ENCODE measurements around the gene EXPH5. TPM values are rescaled to one million over a fixed set of nuclear protein-coding genes. Genes with fewer than 3 reads are reported as not detected.
A peak's percentile ranks its signal among the peaks of the same experiment; 100 is the strongest.

EXPH5 gene
- total and polyA plus RNA-seq, 2 of the 8 experiments (the other 6 are each of a cell fraction or from before 2014, with no cell fraction given), result 1.1 to 11.5 TPM

DNA sequence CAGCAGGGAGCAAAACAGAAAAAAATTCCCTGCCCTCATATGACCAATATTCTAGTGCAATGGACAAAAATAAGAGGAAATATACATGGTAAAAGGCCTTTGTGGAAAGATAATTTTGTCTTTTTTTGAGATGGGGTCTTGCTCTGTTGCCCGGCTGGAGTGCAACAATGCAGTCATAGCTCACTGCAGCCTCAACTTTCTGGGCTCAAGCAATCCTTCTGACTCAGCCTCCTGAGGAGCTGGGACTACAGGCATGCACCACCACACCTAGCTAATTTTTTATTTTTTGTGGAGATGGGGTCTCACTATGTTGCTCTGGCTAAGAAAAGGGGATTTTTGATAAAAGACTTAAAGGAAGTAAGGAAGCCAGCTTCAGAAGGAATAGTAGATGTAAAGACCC lies 45.6 kb upstream of the EXPH5 start:
- H4K91ac ChIP-seq (replicated peaks; ENCODE audit: insufficient read length, low read length), result no peak overlapping the region
- no peak overlapping the region for H2BK5ac ChIP-seq (ENCODE audit: low read depth, low read length)
- H3K4me1 ChIP-seq (replicated peaks in 1 of 4; ENCODE audit: control insufficient read depth in 3 of 4, insufficient read depth in 4 of 4, low read length in 3 of 4), result no peaks in the 10 kb centered on the region
- no peak overlapping the region for H3K4me2 ChIP-seq (ENCODE audit: insufficient read depth in 1 of 2, low read depth in 2 of 2, low read length in 2 of 2)
- H3K18ac ChIP-seq (ENCODE audit: extremely low read depth, low read length), result no peak overlapping the region
- no peak overlapping the region for H3K14ac ChIP-seq (ENCODE audit: insufficient read length)
- H3K27me3 ChIP-seq (replicated peaks in 1 of 4; ENCODE audit: control insufficient read depth in 3 of 4, extremely low read depth in 1 of 4, insufficient read depth in 3 of 4, low read length in 3 of 4), result no peaks in the 10 kb centered on the region
- DNase-seq (ENCODE audit: low read depth in 1 of 2, low spot score in 2 of 2), result no peak
- WGBS, 2 experiments (ENCODE audit: extremely low coverage in 1 of 2, insufficient coverage in 1 of 2, insufficient read length in 1 of 2, insufficient replicate concordance in 2 of 2, low coverage in 1 of 2, low lambda C conversion rate in 2 of 2, missing lambda C conversion rate in 1 of 2), result 100% methylated on average over 1 of the region's 1 CpG; no CpG with 5 or more reads in 1 of the 2 experiments
- H4K5ac ChIP-seq (ENCODE audit: insufficient read length, low read depth, low read length), result no peak overlapping the region
- no peaks in the 10 kb centered on the region for H3K23me2 ChIP-seq (ENCODE audit: low read depth, low read length)
- H3K56ac ChIP-seq (replicated peaks; ENCODE audit: insufficient read length, low read depth, low read length), result no peak overlapping the region
- ChIA-PET POLR2A (ENCODE audit: partially characterized antibody) (no interaction called here), CTCF (ENCODE audit: partially characterized antibody) (interaction anchor here (1.4 kb wide), 1 partner anchor 35 kb away, joined by 3 read pairs; no protein-coding TSS in a partner anchor)
- no peak overlapping the region for H2AFZ ChIP-seq (ENCODE audit: low read length)
- peaks cover 0 to 4% (median 0%) of the 10 kb centered on the region in 4 experiments; a peak in 1 of 8 replicates for H3K36me3 ChIP-seq (ENCODE audit: control insufficient read depth in 2 of 4, insufficient read depth in 4 of 4, low read length in 3 of 4)
- no peak overlapping the region for H3K23ac ChIP-seq (ENCODE audit: insufficient read length)
- H3K4ac ChIP-seq (replicated peaks; ENCODE audit: insufficient read length, low read depth, low read length), result no peak overlapping the region
- TF ChIP-seq RNF2 (IDR thresholded peaks at IDR 0.05; ENCODE audit: borderline replicate concordance, low read depth, low read length, missing control alignments, poor library complexity, severe bottlenecking), result no peak
- peak; percentile 40; the same call in 1 of the 2 replicates for TF ChIP-seq KDM1A (IDR thresholded peaks at IDR 0.05; ENCODE audit: borderline replicate concordance, low read length)
- peaks cover 3 to 6% of the 10 kb centered on the region in 2 experiments; a peak in 2 of 4 replicates for H3K9me3 ChIP-seq (ENCODE audit: insufficient read depth in 2 of 2, low read depth in 1 of 2, low read length in 1 of 2)
- H3K27ac ChIP-seq (ENCODE audit: low read depth, low read length), result no peak overlapping the region
- H2BK12ac ChIP-seq (ENCODE audit: low read depth, low read length), result no peak overlapping the region
- no peaks in the 10 kb centered on the region for H3K79me2 ChIP-seq (ENCODE audit: control insufficient read depth in 1 of 2, insufficient read depth in 2 of 2, low read length in 2 of 2)
- no peaks in the 10 kb centered on the region for H4K20me1 ChIP-seq (replicated peaks in 1 of 2; ENCODE audit: control insufficient read depth in 1 of 2, insufficient read depth in 2 of 2, low read length in 2 of 2)
- no peak overlapping the region for H3K9ac ChIP-seq (replicated peaks in 1 of 4; ENCODE audit: extremely low read depth in 1 of 4, low read depth in 3 of 4, low read length in 3 of 4)
- no peak overlapping the region for H4K8ac ChIP-seq (ENCODE audit: extremely low read depth, insufficient read depth, low read length)
- H3K79me1 ChIP-seq (ENCODE audit: low read depth, low read length), result no peaks in the 10 kb centered on the region
- H2BK120ac ChIP-seq (replicated peaks; ENCODE audit: low read depth, low read length), result no peak overlapping the region
- no peak overlapping the region for H3K4me3 ChIP-seq (ENCODE audit: extremely low read depth in 1 of 4, insufficient read depth in 2 of 4, low read depth in 3 of 4, low read length in 4 of 4)
- no peak overlapping the region for H2BK15ac ChIP-seq (ENCODE audit: low read length)
- H2BK20ac ChIP-seq (ENCODE audit: low read length), result no peak overlapping the region
- no peak for FAIRE-seq
- no peak overlapping the region for H2AK5ac ChIP-seq (ENCODE audit: low read depth, low read length)
